A549 treated with Mapracorat at 1 μM for 4 hours (cell line): ENCODE data around the gene VEPH1. TPM values are rescaled to one million over a fixed set of nuclear protein-coding genes. Genes with fewer than 3 reads are reported as not detected.

ENCODE experiments used
- total RNA-seq: library from RNA; stranded (reverse); fragments of 200-300 nt; extraction: Qiagen RNA extraction; gene quantifications from 5 replicates; pipeline ENCODE4 v1.2.3, GENCODE V29; 2022

The VEPH1 gene
- 0.24 to 0.37 TPM (median 0.32 TPM) in 4 of 5 replicates, not detected in the other for total RNA-seq

GRCh38 chr3:157502916-157503595 is at the start of gene VEPH1:
TSS of gene VEPH1 (minus strand) at chr3:157503416. CDS start at chr3:157495349, 8,067 bp downstream.

GRCh38 chr3:157436583-157437291 is 66.5 kb downstream of the VEPH1 start, which contains the start of gene PTX3:
TSS of gene PTX3 (plus strand) at chr3:157436850. CDS start at chr3:157436934, 84 bp downstream.

Other genes starting within 250 kb of the VEPH1 start
- gene PTX3, start 66.6 kb downstream of the VEPH1 start, total RNA-seq = 0.70 to 1.4 TPM (median 1.0 TPM) in 5 replicates